Colonic mucosa (tissue), 4 donors: ENCODE results near the gene PEX6. TPM values are rescaled to one million over a fixed set of nuclear protein-coding genes. Genes with fewer than 3 reads are reported as not detected.
A peak's percentile ranks its signal among the peaks of the same experiment; 100 is the strongest.
"Not testable (repeated sequence)": the region's sequence is repeated elsewhere in the genome, so short reads cannot be mapped to it uniquely, and the experiment has no call there.

Source experiments
- DNase-seq: peaks from one replicate; pipeline ENCODE4 v3.0.0-alpha.2; 2020
- H3K27ac ChIP-seq: fragments of 200-600 bp; one replicate; pipeline ENCODE4 v1.8.0; 2021
- H3K27me3 ChIP-seq: fragments of 200-600 bp; one replicate; pipeline ENCODE4 v1.8.0; 2021
- H3K36me3 ChIP-seq: fragments of 200-600 bp; one replicate; pipeline ENCODE4 v1.8.0; 2021
- H3K4me1 ChIP-seq: fragments of 200-600 bp; one replicate; pipeline ENCODE4 v1.8.0; 2021; ENCODE audit warnings: mild to moderate bottlenecking
- H3K4me3 ChIP-seq: fragments of 200-600 bp; one replicate; pipeline ENCODE4 v1.8.0; 2021
- H3K9ac ChIP-seq, 2 donors: one replicate each; pipeline ENCODE4 v1.7.0; 2013; ENCODE audit warnings: control low read depth in 2 of 2, low read depth in 2 of 2, low read length in 2 of 2
- H3K9me3 ChIP-seq: fragments of 200-600 bp; one replicate; pipeline ENCODE4 v1.8.0; 2021
- intact Hi-C: fragments of 100-400 bp; cut with DNase I; formaldehyde crosslinking; loops from one replicate; pipeline ENCODE4 v1.14.1; 2022
- total RNA-seq, 2 donors: library from RNA; stranded (reverse); fragmentation: NEBNext Ultra II Directional in 1 of 2; extraction: Animal tissue kit (Norgen Biotek cat#: 25700) in 1 of 2; gene quantifications; one replicate each; pipeline ENCODE4 v1.2.1, GENCODE V29; 2021
- TF ChIP-seq, protein P1 (sequence below): fragments of 200-600 bp; IDR thresholded peaks from one replicate; pipeline ENCODE4 v1.8.0; 2022; ENCODE audit warnings: antibody characterized with exemption, mild to moderate bottlenecking
- donor health status: healthy.
- donor health status: DM: no; HTN: no; CAD: no.
- donor health status: DM: no; HTN: no; CAD: no.

The PEX6 gene
- total RNA-seq, 2 donors from 2014 or later = 23.3 to 40.3 TPM

- H3K9ac ChIP-seq = peak overlapping the region in 1 of 2 donors; percentile 43
- no peaks in the 10 kb centered on the region for H3K9me3 ChIP-seq
- TF ChIP-seq, protein P1, sequence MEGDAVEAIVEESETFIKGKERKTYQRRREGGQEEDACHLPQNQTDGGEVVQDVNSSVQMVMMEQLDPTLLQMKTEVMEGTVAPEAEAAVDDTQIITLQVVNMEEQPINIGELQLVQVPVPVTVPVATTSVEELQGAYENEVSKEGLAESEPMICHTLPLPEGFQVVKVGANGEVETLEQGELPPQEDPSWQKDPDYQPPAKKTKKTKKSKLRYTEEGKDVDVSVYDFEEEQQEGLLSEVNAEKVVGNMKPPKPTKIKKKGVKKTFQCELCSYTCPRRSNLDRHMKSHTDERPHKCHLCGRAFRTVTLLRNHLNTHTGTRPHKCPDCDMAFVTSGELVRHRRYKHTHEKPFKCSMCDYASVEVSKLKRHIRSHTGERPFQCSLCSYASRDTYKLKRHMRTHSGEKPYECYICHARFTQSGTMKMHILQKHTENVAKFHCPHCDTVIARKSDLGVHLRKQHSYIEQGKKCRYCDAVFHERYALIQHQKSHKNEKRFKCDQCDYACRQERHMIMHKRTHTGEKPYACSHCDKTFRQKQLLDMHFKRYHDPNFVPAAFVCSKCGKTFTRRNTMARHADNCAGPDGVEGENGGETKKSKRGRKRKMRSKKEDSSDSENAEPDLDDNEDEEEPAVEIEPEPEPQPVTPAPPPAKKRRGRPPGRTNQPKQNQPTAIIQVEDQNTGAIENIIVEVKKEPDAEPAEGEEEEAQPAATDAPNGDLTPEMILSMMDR = no peak
- intact Hi-C loops = no loop called here
- H3K36me3 ChIP-seq = no peaks in the 10 kb centered on the region
- H3K27me3 ChIP-seq = no peaks in the 10 kb centered on the region
- H3K27ac ChIP-seq = no peak overlapping the region
- DNase-seq = no peak
- peak overlapping the region; percentile 43 for H3K4me3 ChIP-seq
- peaks cover 4% of the 10 kb centered on the region for H3K4me1 ChIP-seq
Observed at GRCh38 chr6:42961020-42961470, 17.9 kb downstream of the PEX6 start.

DNA sequence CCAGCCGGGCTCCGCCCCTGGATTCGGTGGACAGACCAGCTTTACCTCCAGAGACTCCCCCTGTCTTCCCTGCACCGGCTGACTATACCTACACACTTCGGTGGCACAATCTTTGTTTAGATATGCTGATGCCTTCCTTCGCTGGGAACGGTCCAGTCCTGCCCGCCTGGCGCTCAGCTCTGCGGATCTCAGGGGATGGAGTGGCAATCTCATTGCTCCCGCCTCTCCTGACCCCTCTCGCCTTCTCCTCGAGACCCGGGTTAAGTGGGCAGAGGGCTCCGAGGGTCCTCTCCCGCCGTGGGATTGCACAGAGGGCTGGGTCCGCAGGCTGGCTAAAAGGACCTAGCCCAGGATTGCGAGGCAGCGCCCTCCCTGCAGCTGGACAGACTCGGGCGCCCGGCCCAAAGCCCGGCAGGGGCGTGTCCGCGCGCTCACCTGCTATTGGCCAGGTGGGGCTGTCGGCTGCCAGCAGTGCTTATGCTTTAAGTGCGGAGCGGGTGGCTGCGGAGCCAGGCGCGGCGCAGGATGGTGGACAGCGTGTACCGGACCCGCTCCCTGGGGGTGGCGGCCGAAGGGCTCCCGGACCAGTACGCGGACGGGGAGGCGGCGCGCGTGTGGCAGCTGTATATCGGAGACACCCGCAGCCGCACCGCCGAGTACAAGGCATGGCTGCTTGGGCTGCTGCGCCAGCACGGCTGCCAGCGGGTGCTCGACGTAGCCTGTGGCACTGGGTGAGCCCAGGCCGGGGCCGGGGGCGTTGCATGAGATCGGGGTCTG lies 18.6 kb downstream of the PEX6 start, which contains the start of gene GNMT:
Gene GNMT (plus strand): TSS at position 512 of the 777 bp plus-strand sequence. CDS start 14 bp downstream, at position 526.
- H3K27me3 ChIP-seq = no peaks in the 10 kb centered on the region
- H3K27ac ChIP-seq = no peak within 1 kb of the TSS
- H3K4me3 ChIP-seq = peak within 1 kb of the TSS; percentile 43
- peak; percentile 88 for DNase-seq
- TF ChIP-seq, protein P1 = no peak
- intact Hi-C loops = no loop called here
- H3K4me1 ChIP-seq = peaks cover 4% of the 10 kb centered on the region
- H3K9me3 ChIP-seq = no peaks in the 10 kb centered on the region
- no peaks in the 10 kb centered on the region for H3K36me3 ChIP-seq
- peak within 1 kb of the TSS; percentile 43 for H3K9ac ChIP-seq

- intact Hi-C loops = no loop called here
- Histone ChIP-seq H3K36me3 (no peaks in the 10 kb centered on the region), H3K4me1 (peaks cover 4% of the 10 kb centered on the region), H3K27ac (no peak overlapping the region), H3K9me3 (no peaks in the 10 kb centered on the region), H3K4me3 (peak overlapping the region; percentile 43), H3K27me3 (no peaks in the 10 kb centered on the region), H3K9ac (peak overlapping the region in 1 of 2 donors; percentile 43)
- no peak for DNase-seq
- TF ChIP-seq, protein P1 = no peak
Observed at GRCh38 chr6:42959917-42960242, 19.1 kb downstream of the PEX6 start.

GRCh38 chr6:42958125-42958524 lies 20.9 kb downstream of the PEX6 start:
- Histone ChIP-seq H3K27me3 (no peaks in the 10 kb centered on the region), H3K27ac (no peak overlapping the region), H3K9ac (no peak overlapping the region), H3K36me3 (no peaks in the 10 kb centered on the region), H3K4me1 (peaks cover 4% of the 10 kb centered on the region), H3K4me3 (no peak overlapping the region), H3K9me3 (no peaks in the 10 kb centered on the region)
- TF ChIP-seq, protein P1 = no peak
- no peak for DNase-seq
- intact Hi-C loops = no loop called here

- H3K9me3 ChIP-seq, H3K9ac ChIP-seq, H3K4me1 ChIP-seq, intact Hi-C loops, H3K4me3 ChIP-seq, H3K27ac ChIP-seq, H3K27me3 ChIP-seq, DNase-seq, H3K36me3 ChIP-seq: not testable (repeated sequence)
Observed at GRCh38 chr6:42954405-42954804, 24.6 kb downstream of the PEX6 start.

GRCh38 chr6:42952389-42952788 lies 26.6 kb downstream of the PEX6 start:
- TF ChIP-seq, protein P1 = no peak
- intact Hi-C loops = no loop called here

More at GRCh38 chr6:42952389-42952788, 26.6 kb downstream of the PEX6 start:
- no peaks in the 10 kb centered on the region for H3K9me3 ChIP-seq
- H3K9ac ChIP-seq = no peak overlapping the region
- no peaks in the 10 kb centered on the region for H3K36me3 ChIP-seq
- DNase-seq = no peak
- no peak overlapping the region for H3K27ac ChIP-seq
- H3K27me3 ChIP-seq = no peaks in the 10 kb centered on the region
- H3K4me3 ChIP-seq = no peak overlapping the region
- no peaks in the 10 kb centered on the region for H3K4me1 ChIP-seq
